ENCODE measurements around the gene CCDC122. TPM values are rescaled to one million over a fixed set of nuclear protein-coding genes. Genes with fewer than 3 reads are reported as not detected.
A peak's percentile ranks its signal among the peaks of the same experiment; 100 is the strongest.

CCDC122 gene
- total RNA-seq, 1 donor from 2014 or later, result 7.4 TPM

- Histone ChIP-seq H3K36me3 (ENCODE audit: control insufficient read depth, insufficient read depth, low read length) (no peaks in the 10 kb centered on the region), H3K27me3 (ENCODE audit: control insufficient read depth, insufficient read depth, low read length) (no peaks in the 10 kb centered on the region), H3K4me3 (ENCODE audit: low read depth, low read length) (no peak overlapping the region)
- TF ChIP-seq, protein P1, sequence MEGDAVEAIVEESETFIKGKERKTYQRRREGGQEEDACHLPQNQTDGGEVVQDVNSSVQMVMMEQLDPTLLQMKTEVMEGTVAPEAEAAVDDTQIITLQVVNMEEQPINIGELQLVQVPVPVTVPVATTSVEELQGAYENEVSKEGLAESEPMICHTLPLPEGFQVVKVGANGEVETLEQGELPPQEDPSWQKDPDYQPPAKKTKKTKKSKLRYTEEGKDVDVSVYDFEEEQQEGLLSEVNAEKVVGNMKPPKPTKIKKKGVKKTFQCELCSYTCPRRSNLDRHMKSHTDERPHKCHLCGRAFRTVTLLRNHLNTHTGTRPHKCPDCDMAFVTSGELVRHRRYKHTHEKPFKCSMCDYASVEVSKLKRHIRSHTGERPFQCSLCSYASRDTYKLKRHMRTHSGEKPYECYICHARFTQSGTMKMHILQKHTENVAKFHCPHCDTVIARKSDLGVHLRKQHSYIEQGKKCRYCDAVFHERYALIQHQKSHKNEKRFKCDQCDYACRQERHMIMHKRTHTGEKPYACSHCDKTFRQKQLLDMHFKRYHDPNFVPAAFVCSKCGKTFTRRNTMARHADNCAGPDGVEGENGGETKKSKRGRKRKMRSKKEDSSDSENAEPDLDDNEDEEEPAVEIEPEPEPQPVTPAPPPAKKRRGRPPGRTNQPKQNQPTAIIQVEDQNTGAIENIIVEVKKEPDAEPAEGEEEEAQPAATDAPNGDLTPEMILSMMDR (IDR thresholded peaks at IDR 0.05; ENCODE audit: insufficient read depth, low read length, poor library complexity, severe bottlenecking), result no peak
- DNase-seq (ENCODE audit: low read depth), result no peak
Measured at GRCh38 chr13:43880926-43881325, 1.4 kb upstream of the CCDC122 start.

DNA sequence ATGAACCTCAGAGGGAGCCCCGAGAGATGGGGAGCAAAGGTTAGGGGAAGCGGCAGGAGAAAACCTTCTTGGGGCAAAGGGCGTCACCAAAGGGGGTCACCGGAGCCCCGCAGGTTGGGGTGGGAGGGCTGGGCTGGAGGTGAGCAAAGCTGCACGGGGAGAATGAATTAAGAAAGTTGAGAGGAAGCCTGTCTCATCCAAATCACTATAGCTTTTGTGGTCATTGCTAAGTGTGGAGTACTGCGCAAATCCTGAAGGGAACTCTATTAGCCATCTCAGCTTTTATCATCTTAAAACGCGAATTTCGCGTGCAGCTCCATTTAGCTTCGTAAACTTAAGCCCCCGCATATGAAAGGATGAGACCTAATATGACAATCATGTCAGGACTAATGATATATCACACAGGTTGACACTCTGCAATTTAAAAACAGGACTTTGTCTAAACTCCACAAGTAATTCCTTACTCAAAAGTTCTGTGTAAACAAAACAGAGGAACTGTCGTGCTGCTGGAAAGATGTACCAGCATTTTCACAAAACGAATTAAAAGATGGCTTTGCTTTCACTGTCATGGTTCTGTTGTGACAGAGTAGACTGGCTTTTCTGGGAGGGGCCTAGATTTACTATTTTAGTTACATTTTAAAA lies 795 bp upstream of the CCDC122 start:
- TF ChIP-seq, protein P1 (IDR thresholded peaks at IDR 0.05; ENCODE audit: insufficient read depth, low read length, poor library complexity, severe bottlenecking), result no peak
- DNase-seq (ENCODE audit: low read depth), result no peak

GRCh38 chr13:43879755-43880181 lies 228 bp upstream of the CCDC122 start, which contains the start of gene LACC1:
Gene LACC1, plus strand, starts transcription at chr13:43879904. Its CDS starts 1,082 bp downstream, at chr13:43880986.
- DNase-seq (ENCODE audit: low read depth), result no peak
- H3K36me3 ChIP-seq (ENCODE audit: control insufficient read depth, insufficient read depth, low read length), result no peaks in the 10 kb centered on the region
- peak within 1 kb of the TSS; percentile 88 for H3K4me3 ChIP-seq (ENCODE audit: low read depth, low read length)
- TF ChIP-seq, protein P1 (IDR thresholded peaks at IDR 0.05; ENCODE audit: insufficient read depth, low read length, poor library complexity, severe bottlenecking), result no peak
- no peaks in the 10 kb centered on the region for H3K27me3 ChIP-seq (ENCODE audit: control insufficient read depth, insufficient read depth, low read length)

More for the DNA sequence above, 795 bp upstream of the CCDC122 start:
- no peaks in the 10 kb centered on the region for H3K27me3 ChIP-seq (ENCODE audit: control insufficient read depth, insufficient read depth, low read length)
- H3K36me3 ChIP-seq (ENCODE audit: control insufficient read depth, insufficient read depth, low read length), result no peaks in the 10 kb centered on the region
- peak overlapping the region; percentile 88 for H3K4me3 ChIP-seq (ENCODE audit: low read depth, low read length)

DNA sequence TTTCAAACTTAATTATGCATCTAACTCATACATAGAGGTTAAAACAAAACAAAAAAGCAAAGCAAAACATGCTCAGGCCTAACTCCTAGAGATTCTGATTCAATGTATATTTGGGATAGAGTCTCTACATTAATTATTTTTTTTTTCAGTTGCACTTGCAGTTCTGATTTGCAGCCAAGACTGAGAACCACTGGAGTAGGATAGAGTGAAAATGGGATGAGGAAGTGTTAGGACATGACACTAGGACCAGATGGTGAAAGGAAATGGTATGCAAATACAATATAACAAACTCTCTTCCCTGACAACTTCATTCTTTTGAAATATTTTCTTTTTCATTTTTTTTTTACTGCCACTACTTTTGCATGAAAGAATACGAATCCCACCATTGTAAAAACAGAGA lies 1.8 kb downstream of the CCDC122 start:
- TF ChIP-seq, protein P1 (IDR thresholded peaks at IDR 0.05; ENCODE audit: insufficient read depth, low read length, poor library complexity, severe bottlenecking), result no peak
- Histone ChIP-seq H3K27me3 (ENCODE audit: control insufficient read depth, insufficient read depth, low read length) (no peaks in the 10 kb centered on the region), H3K4me3 (ENCODE audit: low read depth, low read length) (no peak overlapping the region)

DNA sequence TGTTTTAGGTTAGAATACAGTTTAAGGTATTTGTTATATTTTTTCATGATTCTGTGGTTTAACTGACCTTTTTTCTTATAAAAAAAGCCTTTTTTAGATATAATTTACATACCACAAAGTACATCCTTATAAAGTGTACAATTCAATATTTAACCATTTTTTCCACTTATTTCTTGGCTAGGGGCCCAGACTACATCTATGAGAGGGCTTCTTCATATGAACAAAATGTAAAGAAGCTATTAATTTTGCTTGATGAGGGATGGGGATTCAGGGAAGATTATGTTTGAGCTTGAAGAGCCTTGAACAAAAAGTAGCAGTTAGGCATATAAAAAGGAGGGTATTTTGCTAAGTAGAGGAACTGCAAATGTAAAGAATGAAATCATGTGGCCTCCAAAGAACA lies 2.2 kb downstream of the CCDC122 start:
- H3K27me3 ChIP-seq (ENCODE audit: control insufficient read depth, insufficient read depth, low read length), result no peaks in the 10 kb centered on the region
- DNase-seq (ENCODE audit: low read depth), result no peak
- H3K36me3 ChIP-seq (ENCODE audit: control insufficient read depth, insufficient read depth, low read length), result no peaks in the 10 kb centered on the region
- no peak overlapping the region for H3K4me3 ChIP-seq (ENCODE audit: low read depth, low read length)
- TF ChIP-seq, protein P1 (IDR thresholded peaks at IDR 0.05; ENCODE audit: insufficient read depth, low read length, poor library complexity, severe bottlenecking), result no peak

More for the DNA sequence above, 1.8 kb downstream of the CCDC122 start:
- no peak for DNase-seq (ENCODE audit: low read depth)
- no peaks in the 10 kb centered on the region for H3K36me3 ChIP-seq (ENCODE audit: control insufficient read depth, insufficient read depth, low read length)

- Histone ChIP-seq H3K36me3 (ENCODE audit: control insufficient read depth, insufficient read depth, low read length) (no peaks in the 10 kb centered on the region), H3K4me3 (ENCODE audit: low read depth, low read length) (no peak overlapping the region), H3K27me3 (ENCODE audit: control insufficient read depth, insufficient read depth, low read length) (no peaks in the 10 kb centered on the region)
- DNase-seq (ENCODE audit: low read depth), result no peak
- TF ChIP-seq, protein P1 (IDR thresholded peaks at IDR 0.05; ENCODE audit: insufficient read depth, low read length, poor library complexity, severe bottlenecking), result no peak
Measured at GRCh38 chr13:43876366-43876765, 3.2 kb downstream of the CCDC122 start.
